Endothelial cell of coronary artery (primary cell): ENCODE results near the gene ZNF827. TPM values are rescaled to one million over a fixed set of nuclear protein-coding genes. Genes with fewer than 3 reads are reported as not detected.

Experiments used
- total RNA-seq: library from RNA; depleted of rRNA; stranded (reverse); fragments of >200 nt; gene quantifications from 2 replicates; pipeline ENCODE4 v1.2.3, GENCODE V29; 2014

Gene ZNF827
- total RNA-seq: 3.4 and 6.4 TPM in 2 replicates

GRCh38 chr4:145938618-145939440, at the start of gene ZNF827:
ZNF827 (minus strand) TSS chr4:145938823; CDS start chr4:145938407, 416 bp downstream.

Other genes starting within 250 kb of the ZNF827 start
- gene LSM6, start 236.9 kb upstream of the ZNF827 start, total RNA-seq: 35.8 TPM in 2 replicates